ENCODE measurements around the gene SAG. TPM values are rescaled to one million over a fixed set of nuclear protein-coding genes. Genes with fewer than 3 reads are reported as not detected.

The SAG gene
- total RNA-seq, 2 experiments from 2014 or later: 0.32 TPM; not detected in 1

DNA sequence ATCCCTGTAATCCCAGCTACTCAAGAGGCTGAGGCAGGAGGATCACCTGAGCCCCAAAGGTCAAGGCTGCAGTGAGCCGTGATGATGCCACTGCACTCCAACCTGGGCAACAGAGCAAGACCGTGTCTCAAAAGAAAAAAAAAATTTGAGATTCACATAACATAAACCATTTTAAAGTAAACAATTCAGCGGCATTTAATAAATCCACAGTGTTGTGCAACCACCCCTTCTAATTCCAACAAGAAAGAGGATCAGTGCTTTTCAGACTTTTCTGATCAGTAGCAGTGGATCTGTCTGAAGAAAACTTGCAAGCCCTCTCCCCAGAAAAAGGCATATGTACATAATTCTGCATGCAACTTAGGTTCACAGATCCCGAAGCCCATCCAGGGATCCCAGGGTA, 7.2 kb upstream of the SAG start:
- no peaks in the 10 kb centered on the region for H3K9me3 ChIP-seq (ENCODE audit: low read length)
- CTCF ChIA-PET (ENCODE audit: unreplicated experiment): no interaction called here
- POLR2A ChIA-PET: no interaction called here

DNA sequence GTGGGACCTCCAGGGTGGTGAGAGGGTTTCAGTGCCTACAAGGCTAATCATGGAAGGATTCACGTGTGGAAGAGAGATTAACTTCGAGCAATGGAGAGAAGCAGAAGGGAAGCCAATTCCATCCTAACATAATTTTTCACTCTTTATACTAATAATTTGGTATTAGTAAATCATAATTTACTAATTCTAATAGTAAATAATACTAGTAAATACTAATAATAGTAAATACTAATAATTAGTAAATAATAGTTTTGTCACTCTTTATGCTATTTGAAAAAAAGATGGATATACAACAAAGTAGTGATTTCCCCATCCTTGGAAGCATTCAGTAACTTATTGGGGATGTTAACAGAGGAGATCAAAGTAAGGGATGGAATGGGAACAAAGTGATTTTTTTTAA, 6.4 kb upstream of the SAG start:
- ChIA-PET POLR2A (no interaction called here), CTCF (ENCODE audit: unreplicated experiment) (no interaction called here)
- Histone ChIP-seq H3K9me2 (ENCODE audit: insufficient read depth, low read length) (no peaks in the 10 kb centered on the region), H3K4me2 (ENCODE audit: low read length) (no peak overlapping the region), H3K4me1 (ENCODE audit: insufficient read depth, low read length, poor library complexity, severe bottlenecking) (no peaks in the 10 kb centered on the region), H3K4me3 (ENCODE audit: low read depth, low read length, poor library complexity, severe bottlenecking) (no peak overlapping the region), H3K36me3 (ENCODE audit: insufficient read depth, low read length) (peaks cover under 1% of the 10 kb centered on the region; the same call in 1 of the 2 replicates), H2AFZ (ENCODE audit: low read length) (no peak overlapping the region), H3K9me3 (ENCODE audit: low read length) (no peaks in the 10 kb centered on the region), H3K27ac (ENCODE audit: low read depth, low read length, poor library complexity, severe bottlenecking) (no peak overlapping the region), H4K20me1 (ENCODE audit: insufficient read depth, low read length) (no peaks in the 10 kb centered on the region; the same call in 1 of the 2 replicates), H3K79me2 (ENCODE audit: insufficient read depth, low read depth, low read length) (no peaks in the 10 kb centered on the region)
- TF ChIP-seq, protein P1, sequence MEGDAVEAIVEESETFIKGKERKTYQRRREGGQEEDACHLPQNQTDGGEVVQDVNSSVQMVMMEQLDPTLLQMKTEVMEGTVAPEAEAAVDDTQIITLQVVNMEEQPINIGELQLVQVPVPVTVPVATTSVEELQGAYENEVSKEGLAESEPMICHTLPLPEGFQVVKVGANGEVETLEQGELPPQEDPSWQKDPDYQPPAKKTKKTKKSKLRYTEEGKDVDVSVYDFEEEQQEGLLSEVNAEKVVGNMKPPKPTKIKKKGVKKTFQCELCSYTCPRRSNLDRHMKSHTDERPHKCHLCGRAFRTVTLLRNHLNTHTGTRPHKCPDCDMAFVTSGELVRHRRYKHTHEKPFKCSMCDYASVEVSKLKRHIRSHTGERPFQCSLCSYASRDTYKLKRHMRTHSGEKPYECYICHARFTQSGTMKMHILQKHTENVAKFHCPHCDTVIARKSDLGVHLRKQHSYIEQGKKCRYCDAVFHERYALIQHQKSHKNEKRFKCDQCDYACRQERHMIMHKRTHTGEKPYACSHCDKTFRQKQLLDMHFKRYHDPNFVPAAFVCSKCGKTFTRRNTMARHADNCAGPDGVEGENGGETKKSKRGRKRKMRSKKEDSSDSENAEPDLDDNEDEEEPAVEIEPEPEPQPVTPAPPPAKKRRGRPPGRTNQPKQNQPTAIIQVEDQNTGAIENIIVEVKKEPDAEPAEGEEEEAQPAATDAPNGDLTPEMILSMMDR (conservative IDR thresholded peaks at IDR 0.05; ENCODE audit: low read length): no peak
- TF ChIP-seq EZH2phosphoT487 (IDR thresholded peaks at IDR 0.05; ENCODE audit: borderline replicate concordance, low read depth, low read length): no peak
- no TSS peak for BruUV-seq (replicated peaks)
- no peak for DNase-seq (ENCODE audit: low spot score)
- intact Hi-C loops (cut with micrococcal nuclease; ENCODE audit: unreplicated experiment): no loop called here

More for the DNA sequence above, 7.2 kb upstream of the SAG start:
- TF ChIP-seq EZH2phosphoT487 (IDR thresholded peaks at IDR 0.05; ENCODE audit: borderline replicate concordance, low read depth, low read length): no peak
- TF ChIP-seq, protein P1 (conservative IDR thresholded peaks at IDR 0.05; ENCODE audit: low read length): no peak
- DNase-seq (ENCODE audit: low spot score): no peak
- intact Hi-C loops (cut with micrococcal nuclease; ENCODE audit: unreplicated experiment): no loop called here
- H3K4me1 ChIP-seq (ENCODE audit: insufficient read depth, low read length, poor library complexity, severe bottlenecking): no peaks in the 10 kb centered on the region
- no peak overlapping the region for H3K4me3 ChIP-seq (ENCODE audit: low read depth, low read length, poor library complexity, severe bottlenecking)
- no peaks in the 10 kb centered on the region for H3K79me2 ChIP-seq (ENCODE audit: insufficient read depth, low read depth, low read length)
- H3K9me2 ChIP-seq (ENCODE audit: insufficient read depth, low read length): no peaks in the 10 kb centered on the region
- peaks cover 9% of the 10 kb centered on the region; the same call in 1 of the 2 replicates for H3K36me3 ChIP-seq (ENCODE audit: insufficient read depth, low read length)
- no TSS peak for BruUV-seq (replicated peaks)
- no peak overlapping the region for H3K27ac ChIP-seq (ENCODE audit: low read depth, low read length, poor library complexity, severe bottlenecking)
- H3K4me2 ChIP-seq (ENCODE audit: low read length): no peak overlapping the region
- no peak overlapping the region for H2AFZ ChIP-seq (ENCODE audit: low read length)
- no peaks in the 10 kb centered on the region; the same call in 1 of the 2 replicates for H4K20me1 ChIP-seq (ENCODE audit: insufficient read depth, low read length)

DNA sequence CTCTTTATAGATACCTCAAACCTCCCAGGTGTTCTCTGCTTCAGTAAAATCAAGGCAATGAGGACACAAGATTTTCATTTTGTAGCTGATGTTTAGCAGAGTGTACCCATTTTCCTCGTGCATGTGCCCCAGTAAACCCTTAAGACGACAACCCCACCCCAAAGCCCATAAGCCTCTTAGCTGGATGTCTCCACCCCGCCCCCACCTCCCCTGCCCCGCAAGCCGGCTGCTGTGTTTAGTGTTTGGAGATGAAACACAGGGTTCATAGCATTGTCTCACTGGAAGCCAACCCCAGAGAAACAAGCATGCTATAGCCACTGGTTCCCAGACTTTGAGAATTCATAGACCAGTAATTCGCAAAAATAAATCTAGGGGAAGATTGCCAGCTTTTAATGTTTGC, 5.8 kb upstream of the SAG start:
- H3K36me3 ChIP-seq (ENCODE audit: insufficient read depth, low read length): no peaks in the 10 kb centered on the region; the same call in 1 of the 2 replicates
- H3K9me2 ChIP-seq (ENCODE audit: insufficient read depth, low read length): no peaks in the 10 kb centered on the region
- no peaks in the 10 kb centered on the region for H3K79me2 ChIP-seq (ENCODE audit: insufficient read depth, low read depth, low read length)
- intact Hi-C loops (cut with micrococcal nuclease; ENCODE audit: unreplicated experiment): no loop called here
- H3K27ac ChIP-seq (ENCODE audit: low read depth, low read length, poor library complexity, severe bottlenecking): no peak overlapping the region
- DNase-seq (ENCODE audit: low spot score): no peak
- BruUV-seq (replicated peaks): no TSS peak
- no peaks in the 10 kb centered on the region for H3K4me1 ChIP-seq (ENCODE audit: insufficient read depth, low read length, poor library complexity, severe bottlenecking)
- H3K4me2 ChIP-seq (ENCODE audit: low read length): no peak overlapping the region
- CTCF ChIA-PET (ENCODE audit: unreplicated experiment): interaction anchor here (0.6 kb wide), 1 partner anchor 541 kb away, joined by 4 read pairs; no protein-coding TSS in a partner anchor
- no peaks in the 10 kb centered on the region; the same call in 1 of the 2 replicates for H4K20me1 ChIP-seq (ENCODE audit: insufficient read depth, low read length)
- no peak overlapping the region for H2AFZ ChIP-seq (ENCODE audit: low read length)
- no peak overlapping the region for H3K4me3 ChIP-seq (ENCODE audit: low read depth, low read length, poor library complexity, severe bottlenecking)
- POLR2A ChIA-PET: interaction anchor here (0.6 to 0.9 kb wide), 2 partner anchors 14 to 1551 kb away, joined by 3 read pairs; no protein-coding TSS in a partner anchor
- no peaks in the 10 kb centered on the region for H3K9me3 ChIP-seq (ENCODE audit: low read length)
- TF ChIP-seq EZH2phosphoT487 (IDR thresholded peaks at IDR 0.05; ENCODE audit: borderline replicate concordance, low read depth, low read length): no peak
- TF ChIP-seq, protein P1 (conservative IDR thresholded peaks at IDR 0.05; ENCODE audit: low read length): no peak

Data from OCI-LY7 (cell line).